HEK293 (cell line): ENCODE measurements around the gene TP53BP2.

Experiments used
- CTCF ChIA-PET: fragments of 350-600 bp; formaldehyde crosslinking; extraction: SDS; loops from one replicate; lab custom pipeline; 2021; ENCODE audit warnings: antibody characterized with exemption; lab: Yijun Ruan, JAX
- POLR2A ChIA-PET: fragments of 300-600 bp; formaldehyde crosslinking; extraction: SDS; loops from one replicate; lab custom pipeline; 2020; ENCODE audit warnings: antibody characterized with exemption, inconsistent platforms; lab: Yijun Ruan, JAX
- H3K27ac ChIP-seq: fragments of 200-500 bp; sonication (Bioruptor generic); 2 replicates; pipeline ENCODE4 v1.5.1; 2014; ENCODE audit warnings: low read depth, low read length, control low read depth, inconsistent platforms; ENCODE audit errors: extremely low read depth
- H3K36me3 ChIP-seq, 2 experiments: fragments of 200-500 bp in 1 of 2; sonication (Bioruptor generic) in 1 of 2; 1 replicate in 1 of 2; 2 replicates in 1 of 2; pipeline ENCODE4 v1.5.1; 2014 to 2017; ENCODE audit warnings: inconsistent platforms in 2 of 2, low read length in 2 of 2; ENCODE audit not compliant: control insufficient read depth in 2 of 2, insufficient read depth in 1 of 2
- H3K4me1 ChIP-seq: fragments of 200-500 bp; sonication (Bioruptor generic); 2 replicates; pipeline ENCODE4 v1.5.1; 2014; ENCODE audit warnings: mild to moderate bottlenecking, low read length, inconsistent platforms; ENCODE audit not compliant: control insufficient read depth, insufficient read depth
- H3K4me3 ChIP-seq: 2 replicates; pipeline ENCODE4 v1.5.1; 2011; ENCODE audit warnings: low read depth, mild to moderate bottlenecking, control low read depth, low read length, moderate library complexity
- H3K9me3 ChIP-seq: fragments of 200-500 bp; sonication (Bioruptor generic); 2 replicates; pipeline ENCODE4 v1.5.1; 2014; ENCODE audit warnings: low read depth, low read length, inconsistent platforms; ENCODE audit not compliant: control insufficient read depth, insufficient read depth
- KLF9 ChIP-seq: fragments of 450-650 bp; formaldehyde crosslinking; IDR thresholded peaks from 2 replicates; pipeline ENCODE4 v1.5.1; 2016; ENCODE audit warnings: missing biosample characterization, missing genetic modification characterization, low read depth
- TCF7L2 ChIP-seq: IDR thresholded peaks from 2 replicates; pipeline ENCODE4 v1.6.1; 2011; ENCODE audit warnings: low read depth, mild to moderate bottlenecking, inconsistent platforms, low read length, moderate library complexity, borderline replicate concordance
- ZBTB7A ChIP-seq: fragments of 450-650 bp; formaldehyde crosslinking; IDR thresholded peaks from 2 replicates; pipeline ENCODE4 v1.5.1; 2016; ENCODE audit warnings: low read depth, missing biosample characterization, missing genetic modification characterization
- ZFP37 ChIP-seq: fragments of 450-650 bp; formaldehyde crosslinking; IDR thresholded peaks from 2 replicates; pipeline ENCODE4 v1.5.1; 2016; ENCODE audit warnings: missing biosample characterization, missing genetic modification characterization
- ZNF19 ChIP-seq: fragments of 450-650 bp; formaldehyde crosslinking; IDR thresholded peaks from 2 replicates; pipeline ENCODE4; 2016; ENCODE audit warnings: missing biosample characterization, missing genetic modification characterization, low read depth
- ZNF404 ChIP-seq: fragments of 450-650 bp; formaldehyde crosslinking; IDR thresholded peaks from 2 replicates; pipeline ENCODE4 v1.5.1; 2017; ENCODE audit warnings: missing biosample characterization, missing genetic modification characterization
- ZNF571 ChIP-seq: fragments of 450-650 bp; formaldehyde crosslinking; IDR thresholded peaks from 2 replicates; pipeline ENCODE4 v1.5.0; 2017; ENCODE audit warnings: missing biosample characterization, missing genetic modification characterization
- ZNF585B ChIP-seq: fragments of 450-650 bp; formaldehyde crosslinking; IDR thresholded peaks from 2 replicates; pipeline ENCODE4 v1.5.1; 2016; ENCODE audit warnings: missing biosample characterization, missing genetic modification characterization
- ZSCAN16 ChIP-seq: fragments of 450-650 bp; formaldehyde crosslinking; IDR thresholded peaks from 2 replicates; pipeline ENCODE4 v1.5.1; 2016; ENCODE audit warnings: missing biosample characterization, missing genetic modification characterization
- TF ChIP-seq, protein P1 (sequence below): fragments of 450-650 bp; formaldehyde crosslinking; IDR thresholded peaks from 2 replicates; pipeline ENCODE4 v1.5.1; 2017; ENCODE audit warnings: missing biosample characterization, missing genetic modification characterization
- TF ChIP-seq, protein P2 (sequence below): fragments of 450-650 bp; formaldehyde crosslinking; IDR thresholded peaks from 2 replicates; pipeline ENCODE4 v1.5.0; 2017; ENCODE audit warnings: missing biosample characterization, missing genetic modification characterization, borderline replicate concordance
- TF ChIP-seq, protein P3 (sequence below): fragments of 450-650 bp; formaldehyde crosslinking; IDR thresholded peaks from 2 replicates; pipeline ENCODE4 v1.5.1; 2016; ENCODE audit warnings: missing biosample characterization, missing genetic modification characterization
- TF ChIP-seq, protein P4 (sequence below): fragments of 450-650 bp; formaldehyde crosslinking; IDR thresholded peaks from 2 replicates; pipeline ENCODE4 v1.5.1; 2016; ENCODE audit warnings: missing biosample characterization, missing genetic modification characterization
- TF ChIP-seq, protein P5 (sequence below): fragments of 450-650 bp; formaldehyde crosslinking; IDR thresholded peaks from 2 replicates; pipeline ENCODE4 v1.5.1; 2016; ENCODE audit warnings: missing biosample characterization, missing genetic modification characterization

Gene TP53BP2

DNA sequence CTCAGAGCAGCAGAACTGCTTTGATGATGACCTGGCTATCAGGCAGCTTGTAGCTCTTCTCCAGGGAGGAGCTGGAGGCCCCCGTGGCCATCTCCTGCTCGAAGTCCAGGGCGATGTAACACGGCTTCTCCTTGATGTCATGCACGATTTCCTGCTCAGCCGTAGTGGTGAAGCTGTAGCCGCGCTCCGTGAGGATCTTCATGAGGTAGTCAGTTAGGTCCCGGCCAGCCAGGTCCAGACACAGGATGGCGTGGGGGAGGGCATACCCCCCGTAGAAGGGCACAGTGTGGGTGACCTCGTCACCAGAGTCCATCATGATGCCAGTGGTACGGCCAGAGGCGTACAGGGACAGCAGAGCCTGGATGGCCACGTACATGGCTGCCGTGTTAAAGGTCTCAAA is 18.3 kb upstream of the TP53BP2 start (continued):
- TF ChIP-seq ZSCAN16 (tag by site-specific recombination) = no peak
- TF ChIP-seq, protein P1, sequence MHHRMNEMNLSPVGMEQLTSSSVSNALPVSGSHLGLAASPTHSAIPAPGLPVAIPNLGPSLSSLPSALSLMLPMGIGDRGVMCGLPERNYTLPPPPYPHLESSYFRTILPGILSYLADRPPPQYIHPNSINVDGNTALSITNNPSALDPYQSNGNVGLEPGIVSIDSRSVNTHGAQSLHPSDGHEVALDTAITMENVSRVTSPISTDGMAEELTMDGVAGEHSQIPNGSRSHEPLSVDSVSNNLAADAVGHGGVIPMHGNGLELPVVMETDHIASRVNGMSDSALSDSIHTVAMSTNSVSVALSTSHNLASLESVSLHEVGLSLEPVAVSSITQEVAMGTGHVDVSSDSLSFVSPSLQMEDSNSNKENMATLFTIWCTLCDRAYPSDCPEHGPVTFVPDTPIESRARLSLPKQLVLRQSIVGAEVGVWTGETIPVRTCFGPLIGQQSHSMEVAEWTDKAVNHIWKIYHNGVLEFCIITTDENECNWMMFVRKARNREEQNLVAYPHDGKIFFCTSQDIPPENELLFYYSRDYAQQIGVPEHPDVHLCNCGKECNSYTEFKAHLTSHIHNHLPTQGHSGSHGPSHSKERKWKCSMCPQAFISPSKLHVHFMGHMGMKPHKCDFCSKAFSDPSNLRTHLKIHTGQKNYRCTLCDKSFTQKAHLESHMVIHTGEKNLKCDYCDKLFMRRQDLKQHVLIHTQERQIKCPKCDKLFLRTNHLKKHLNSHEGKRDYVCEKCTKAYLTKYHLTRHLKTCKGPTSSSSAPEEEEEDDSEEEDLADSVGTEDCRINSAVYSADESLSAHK = no peak
- TF ChIP-seq, protein P2, sequence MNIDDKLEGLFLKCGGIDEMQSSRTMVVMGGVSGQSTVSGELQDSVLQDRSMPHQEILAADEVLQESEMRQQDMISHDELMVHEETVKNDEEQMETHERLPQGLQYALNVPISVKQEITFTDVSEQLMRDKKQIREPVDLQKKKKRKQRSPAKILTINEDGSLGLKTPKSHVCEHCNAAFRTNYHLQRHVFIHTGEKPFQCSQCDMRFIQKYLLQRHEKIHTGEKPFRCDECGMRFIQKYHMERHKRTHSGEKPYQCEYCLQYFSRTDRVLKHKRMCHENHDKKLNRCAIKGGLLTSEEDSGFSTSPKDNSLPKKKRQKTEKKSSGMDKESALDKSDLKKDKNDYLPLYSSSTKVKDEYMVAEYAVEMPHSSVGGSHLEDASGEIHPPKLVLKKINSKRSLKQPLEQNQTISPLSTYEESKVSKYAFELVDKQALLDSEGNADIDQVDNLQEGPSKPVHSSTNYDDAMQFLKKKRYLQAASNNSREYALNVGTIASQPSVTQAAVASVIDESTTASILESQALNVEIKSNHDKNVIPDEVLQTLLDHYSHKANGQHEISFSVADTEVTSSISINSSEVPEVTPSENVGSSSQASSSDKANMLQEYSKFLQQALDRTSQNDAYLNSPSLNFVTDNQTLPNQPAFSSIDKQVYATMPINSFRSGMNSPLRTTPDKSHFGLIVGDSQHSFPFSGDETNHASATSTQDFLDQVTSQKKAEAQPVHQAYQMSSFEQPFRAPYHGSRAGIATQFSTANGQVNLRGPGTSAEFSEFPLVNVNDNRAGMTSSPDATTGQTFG (tag by site-specific recombination) = no peak

DNA sequence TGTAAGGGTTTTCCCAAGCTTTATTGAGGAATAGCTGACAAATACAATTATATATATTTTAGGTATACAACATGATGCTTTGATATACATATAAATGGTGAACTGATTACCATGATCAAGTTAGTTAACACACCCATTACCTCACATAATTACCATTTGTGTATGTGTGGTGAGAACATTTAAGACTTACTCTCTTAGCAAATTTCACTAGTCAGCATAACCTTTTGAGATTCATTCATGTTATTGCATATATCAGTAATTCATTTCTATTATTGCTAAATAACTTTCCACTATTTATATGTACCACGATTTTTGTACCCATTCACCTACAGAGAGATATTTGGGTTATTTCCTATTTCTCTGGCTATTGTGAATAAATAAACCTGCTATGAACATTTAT is 16.2 kb upstream of the TP53BP2 start:
- no peaks in the 10 kb centered on the region for H3K36me3 ChIP-seq
- no peak overlapping the region for H3K27ac ChIP-seq
- peaks cover 9% of the 10 kb centered on the region for H3K4me1 ChIP-seq
- ChIA-PET POLR2A (no interaction called here), CTCF (interaction anchor here (0.5 kb wide), 1 partner anchor 498 kb away, joined by 8 read pairs; no protein-coding TSS in a partner anchor)
- H3K9me3 ChIP-seq = no peaks in the 10 kb centered on the region
- TF ChIP-seq ZNF571 (tag by site-specific recombination) = no peak
- TF ChIP-seq KLF9 (tag by site-specific recombination) = no peak
- no peak for TF ChIP-seq ZNF585B (tag by site-specific recombination)
- TF ChIP-seq, protein P3, sequence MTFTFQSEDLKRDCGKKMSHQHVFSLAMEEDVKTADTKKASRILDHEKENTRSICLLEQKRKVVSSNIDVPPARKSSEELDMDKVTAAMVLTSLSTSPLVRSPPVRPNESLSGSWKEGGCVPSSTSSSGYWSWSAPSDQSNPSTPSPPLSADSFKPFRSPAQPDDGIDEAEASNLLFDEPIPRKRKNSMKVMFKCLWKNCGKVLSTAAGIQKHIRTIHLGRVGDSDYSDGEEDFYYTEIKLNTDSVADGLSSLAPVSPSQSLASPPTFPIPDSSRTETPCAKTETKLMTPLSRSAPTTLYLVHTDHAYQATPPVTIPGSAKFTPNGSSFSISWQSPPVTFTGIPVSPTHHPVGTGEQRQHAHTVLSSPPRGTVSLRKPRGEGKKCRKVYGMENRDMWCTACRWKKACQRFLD (tag by site-specific recombination) = no peak
- no peak for TF ChIP-seq TCF7L2
- TF ChIP-seq ZFP37 (tag by site-specific recombination) = no peak
- TF ChIP-seq, protein P4, sequence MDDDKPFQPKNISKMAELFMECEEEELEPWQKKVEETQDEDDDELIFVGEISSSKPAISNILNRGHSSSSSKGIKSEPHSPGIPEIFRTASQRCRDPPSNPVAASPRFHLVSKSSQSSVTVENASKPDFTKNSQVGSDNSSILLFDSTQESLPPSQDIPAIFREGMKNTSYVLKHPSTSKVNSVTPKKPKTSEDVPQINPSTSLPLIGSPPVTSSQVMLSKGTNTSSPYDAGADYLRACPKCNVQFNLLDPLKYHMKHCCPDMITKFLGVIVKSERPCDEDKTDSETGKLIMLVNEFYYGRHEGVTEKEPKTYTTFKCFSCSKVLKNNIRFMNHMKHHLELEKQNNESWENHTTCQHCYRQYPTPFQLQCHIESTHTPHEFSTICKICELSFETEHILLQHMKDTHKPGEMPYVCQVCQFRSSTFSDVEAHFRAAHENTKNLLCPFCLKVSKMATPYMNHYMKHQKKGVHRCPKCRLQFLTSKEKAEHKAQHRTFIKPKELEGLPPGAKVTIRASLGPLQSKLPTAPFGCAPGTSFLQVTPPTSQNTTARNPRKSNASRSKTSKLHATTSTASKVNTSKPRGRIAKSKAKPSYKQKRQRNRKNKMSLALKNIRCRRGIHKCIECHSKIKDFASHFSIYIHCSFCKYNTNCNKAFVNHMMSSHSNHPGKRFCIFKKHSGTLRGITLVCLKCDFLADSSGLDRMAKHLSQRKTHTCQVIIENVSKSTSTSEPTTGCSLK = no peak
- no peak for TF ChIP-seq ZBTB7A
- TF ChIP-seq ZNF19 (tag by site-specific recombination) = no peak
- TF ChIP-seq, protein P5, sequence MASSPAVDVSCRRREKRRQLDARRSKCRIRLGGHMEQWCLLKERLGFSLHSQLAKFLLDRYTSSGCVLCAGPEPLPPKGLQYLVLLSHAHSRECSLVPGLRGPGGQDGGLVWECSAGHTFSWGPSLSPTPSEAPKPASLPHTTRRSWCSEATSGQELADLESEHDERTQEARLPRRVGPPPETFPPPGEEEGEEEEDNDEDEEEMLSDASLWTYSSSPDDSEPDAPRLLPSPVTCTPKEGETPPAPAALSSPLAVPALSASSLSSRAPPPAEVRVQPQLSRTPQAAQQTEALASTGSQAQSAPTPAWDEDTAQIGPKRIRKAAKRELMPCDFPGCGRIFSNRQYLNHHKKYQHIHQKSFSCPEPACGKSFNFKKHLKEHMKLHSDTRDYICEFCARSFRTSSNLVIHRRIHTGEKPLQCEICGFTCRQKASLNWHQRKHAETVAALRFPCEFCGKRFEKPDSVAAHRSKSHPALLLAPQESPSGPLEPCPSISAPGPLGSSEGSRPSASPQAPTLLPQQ (tag by site-specific recombination) = no peak
- TF ChIP-seq ZNF404 (tag by site-specific recombination) = no peak
- no peak overlapping the region for H3K4me3 ChIP-seq
